Measurements from ENCODE around the gene DHRS13.

GRCh38 chr17:28928061-28928460 lies 25.2 kb upstream of the DHRS13 start:
- no peak for TF ChIP-seq POLR2A (IDR thresholded peaks at IDR 0.05; ENCODE audit: low read length)
- TF ChIP-seq CHD4 (IDR thresholded peaks at IDR 0.05; ENCODE audit: borderline replicate concordance), result no peak
- TF ChIP-seq ZC3H11A (IDR thresholded peaks at IDR 0.05), result no peak
- TF ChIP-seq POLR2AphosphoS2 (conservative IDR thresholded peaks at IDR 0.05; ENCODE audit: low read length), result no peak
- no peak for TF ChIP-seq CBX2 (IDR thresholded peaks at IDR 0.05; ENCODE audit: borderline replicate concordance, low read depth)
- TF ChIP-seq, protein P1, sequence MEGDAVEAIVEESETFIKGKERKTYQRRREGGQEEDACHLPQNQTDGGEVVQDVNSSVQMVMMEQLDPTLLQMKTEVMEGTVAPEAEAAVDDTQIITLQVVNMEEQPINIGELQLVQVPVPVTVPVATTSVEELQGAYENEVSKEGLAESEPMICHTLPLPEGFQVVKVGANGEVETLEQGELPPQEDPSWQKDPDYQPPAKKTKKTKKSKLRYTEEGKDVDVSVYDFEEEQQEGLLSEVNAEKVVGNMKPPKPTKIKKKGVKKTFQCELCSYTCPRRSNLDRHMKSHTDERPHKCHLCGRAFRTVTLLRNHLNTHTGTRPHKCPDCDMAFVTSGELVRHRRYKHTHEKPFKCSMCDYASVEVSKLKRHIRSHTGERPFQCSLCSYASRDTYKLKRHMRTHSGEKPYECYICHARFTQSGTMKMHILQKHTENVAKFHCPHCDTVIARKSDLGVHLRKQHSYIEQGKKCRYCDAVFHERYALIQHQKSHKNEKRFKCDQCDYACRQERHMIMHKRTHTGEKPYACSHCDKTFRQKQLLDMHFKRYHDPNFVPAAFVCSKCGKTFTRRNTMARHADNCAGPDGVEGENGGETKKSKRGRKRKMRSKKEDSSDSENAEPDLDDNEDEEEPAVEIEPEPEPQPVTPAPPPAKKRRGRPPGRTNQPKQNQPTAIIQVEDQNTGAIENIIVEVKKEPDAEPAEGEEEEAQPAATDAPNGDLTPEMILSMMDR (IDR thresholded peaks at IDR 0.05), result no peak

All from A549 (cell line).